Loucy (cell line): Measurements from ENCODE around the gene DMRT3.

Experiments used
- EZH2phosphoT487 ChIP-seq: fragments of 200-600 bp; IDR thresholded peaks from 2 replicates; pipeline ENCODE4 v1.6.1; 2018; ENCODE audit warnings: antibody characterized with exemption, mild to moderate bottlenecking, moderate library complexity, borderline replicate concordance
- TF ChIP-seq, protein P1 (sequence below): fragments of 200-600 bp; sonication (generic); conservative IDR thresholded peaks from 2 replicates; pipeline ENCODE4 v1.5.1; 2014; ENCODE audit warnings: mild to moderate bottlenecking, antibody characterized with exemption, low read length

DNA sequence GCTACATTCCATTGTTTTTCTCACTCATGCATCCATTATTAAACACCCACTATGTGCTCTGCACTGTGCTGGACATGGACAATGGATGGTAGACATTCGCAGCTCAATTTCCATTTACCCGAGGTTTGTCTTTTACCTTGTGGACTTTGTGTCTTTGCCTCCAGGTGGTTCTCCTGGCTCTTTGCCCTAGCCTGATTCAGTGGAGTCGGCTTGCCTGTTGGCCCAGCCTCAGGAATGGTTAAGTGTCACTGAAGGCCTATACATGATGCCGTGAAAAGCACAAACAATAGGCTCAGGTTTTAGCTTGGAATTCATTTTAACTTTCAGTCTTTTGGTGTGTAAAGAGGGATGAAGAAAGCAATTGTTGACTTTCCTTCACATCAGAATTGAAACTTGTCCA lies 16.5 kb upstream of the DMRT3 start:
- TF ChIP-seq, protein P1, sequence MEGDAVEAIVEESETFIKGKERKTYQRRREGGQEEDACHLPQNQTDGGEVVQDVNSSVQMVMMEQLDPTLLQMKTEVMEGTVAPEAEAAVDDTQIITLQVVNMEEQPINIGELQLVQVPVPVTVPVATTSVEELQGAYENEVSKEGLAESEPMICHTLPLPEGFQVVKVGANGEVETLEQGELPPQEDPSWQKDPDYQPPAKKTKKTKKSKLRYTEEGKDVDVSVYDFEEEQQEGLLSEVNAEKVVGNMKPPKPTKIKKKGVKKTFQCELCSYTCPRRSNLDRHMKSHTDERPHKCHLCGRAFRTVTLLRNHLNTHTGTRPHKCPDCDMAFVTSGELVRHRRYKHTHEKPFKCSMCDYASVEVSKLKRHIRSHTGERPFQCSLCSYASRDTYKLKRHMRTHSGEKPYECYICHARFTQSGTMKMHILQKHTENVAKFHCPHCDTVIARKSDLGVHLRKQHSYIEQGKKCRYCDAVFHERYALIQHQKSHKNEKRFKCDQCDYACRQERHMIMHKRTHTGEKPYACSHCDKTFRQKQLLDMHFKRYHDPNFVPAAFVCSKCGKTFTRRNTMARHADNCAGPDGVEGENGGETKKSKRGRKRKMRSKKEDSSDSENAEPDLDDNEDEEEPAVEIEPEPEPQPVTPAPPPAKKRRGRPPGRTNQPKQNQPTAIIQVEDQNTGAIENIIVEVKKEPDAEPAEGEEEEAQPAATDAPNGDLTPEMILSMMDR: no peak
- TF ChIP-seq EZH2phosphoT487: no peak
